GM12864 (cell line): ENCODE data around the gene YWHAQ.

Experiments used
- DNase-seq: peaks from one replicate; pipeline ENCODE4 v3.0.0-alpha.2; 2011; ENCODE audit warnings: low read depth
- H3K4me3 ChIP-seq: 2 replicates; pipeline ENCODE4 v1.5.1; 2011; ENCODE audit warnings: mild to moderate bottlenecking, low read depth, low read length, control low read depth
- CTCF ChIP-seq: IDR thresholded peaks from 2 replicates; pipeline ENCODE4 v1.5.1; 2011; ENCODE audit warnings: low read depth, mild to moderate bottlenecking, moderate library complexity, low read length, control low read depth, inconsistent platforms; ENCODE audit errors: missing control alignments

YWHAQ gene

GRCh38 chr2:9650119-9650821 is 19.5 kb upstream of the YWHAQ start:
- DNase-seq: no peak
- H3K4me3 ChIP-seq: no peak overlapping the region
- no peak for TF ChIP-seq CTCF

- no peak overlapping the region for H3K4me3 ChIP-seq
- no peak for DNase-seq
Observed at GRCh38 chr2:9649261-9649660, 18.5 kb upstream of the YWHAQ start.

GRCh38 chr2:9648821-9649220 is 18.0 kb upstream of the YWHAQ start:
- TF ChIP-seq CTCF: no peak
- no peak overlapping the region for H3K4me3 ChIP-seq
- DNase-seq: no peak

More at GRCh38 chr2:9649261-9649660, 18.5 kb upstream of the YWHAQ start:
- no peak for TF ChIP-seq CTCF

DNA sequence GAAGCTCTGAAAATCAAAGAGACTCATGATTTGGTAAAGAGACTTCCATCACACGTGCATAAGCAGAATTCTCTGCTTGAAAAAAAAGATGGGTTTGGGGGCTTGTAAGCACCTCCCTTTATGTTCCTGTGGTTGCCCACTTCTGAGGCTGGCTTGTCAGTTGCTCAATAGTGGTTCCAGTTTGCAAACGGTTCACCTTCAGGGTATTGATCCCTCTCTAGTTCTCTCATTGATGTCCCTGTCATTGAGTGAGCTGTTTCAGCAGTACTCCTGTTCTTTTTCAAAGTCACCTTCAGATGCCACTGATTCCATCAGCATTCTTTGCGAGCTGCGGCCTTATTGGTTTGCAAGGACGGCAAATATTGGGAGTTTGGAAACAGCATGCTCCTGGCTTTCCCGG is 17.1 kb upstream of the YWHAQ start:
- no peak for DNase-seq
- no peak for TF ChIP-seq CTCF
- no peak overlapping the region for H3K4me3 ChIP-seq

DNA sequence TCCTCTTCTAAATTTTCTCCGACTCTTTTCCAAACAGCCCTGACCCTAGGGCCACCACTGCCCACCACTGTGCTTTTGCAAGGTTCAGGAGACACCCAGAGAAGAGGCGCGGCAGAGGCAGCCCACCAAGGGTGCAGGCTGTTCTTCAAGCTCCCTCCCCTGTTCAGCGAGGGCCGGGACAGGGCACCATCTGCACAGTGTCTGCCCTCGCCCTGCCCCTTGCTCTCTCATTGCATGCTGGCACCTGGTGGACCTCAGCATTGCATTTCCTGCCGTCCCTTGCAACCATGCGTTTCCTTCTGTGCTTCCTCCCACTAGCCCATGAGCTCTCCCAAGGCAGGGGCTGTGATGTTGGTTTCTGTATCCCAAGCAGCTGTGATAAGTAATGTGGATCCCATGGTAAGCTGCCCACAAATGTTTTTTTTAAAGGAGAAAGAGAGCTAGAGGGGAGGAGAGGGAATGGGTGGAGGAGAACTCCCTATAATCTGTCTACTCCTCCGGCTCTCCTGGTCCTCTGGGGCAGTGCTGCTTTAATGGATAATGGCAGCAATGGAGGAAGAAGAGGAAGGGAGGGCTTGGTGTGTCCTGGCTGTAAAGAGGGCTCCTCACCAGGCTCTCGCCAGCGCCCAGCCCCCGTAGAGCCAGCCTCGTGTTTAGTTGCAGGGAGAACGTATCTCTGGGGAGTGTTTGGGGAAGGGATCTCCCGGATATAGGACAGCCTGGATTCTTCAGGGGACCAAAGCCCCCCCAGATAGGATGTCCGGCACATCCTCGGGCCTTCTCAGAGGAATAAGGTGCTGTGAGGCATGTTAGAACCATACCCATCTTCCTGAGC is 15.6 kb upstream of the YWHAQ start:
- no peak overlapping the region for H3K4me3 ChIP-seq
- DNase-seq: no peak
- no peak for TF ChIP-seq CTCF

DNA sequence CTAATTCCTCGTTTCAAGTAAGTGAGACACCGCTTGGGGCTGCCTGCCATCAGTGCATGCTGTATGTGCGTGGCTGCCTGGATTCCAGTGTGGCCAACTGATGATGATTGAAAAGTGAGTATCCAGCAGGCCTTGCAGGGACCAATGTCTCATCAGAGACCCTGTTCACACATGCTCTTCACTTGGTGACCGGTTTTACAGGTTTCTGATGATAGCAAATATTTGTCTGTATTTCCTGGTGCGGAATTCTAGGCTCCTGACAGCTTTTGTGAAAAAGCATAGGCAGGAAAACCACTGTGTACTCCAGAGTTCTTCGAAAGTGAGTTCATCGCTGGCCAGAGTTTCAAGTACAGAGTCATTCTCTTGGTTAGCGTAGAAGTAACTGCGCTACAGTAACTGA is 13.8 kb upstream of the YWHAQ start:
- DNase-seq: no peak
- no peak overlapping the region for H3K4me3 ChIP-seq
- TF ChIP-seq CTCF: no peak
